ENCODE results near the gene SPTBN5.
A peak's percentile ranks its signal among the peaks of the same experiment; 100 is the strongest.

SPTBN5 gene

DNA sequence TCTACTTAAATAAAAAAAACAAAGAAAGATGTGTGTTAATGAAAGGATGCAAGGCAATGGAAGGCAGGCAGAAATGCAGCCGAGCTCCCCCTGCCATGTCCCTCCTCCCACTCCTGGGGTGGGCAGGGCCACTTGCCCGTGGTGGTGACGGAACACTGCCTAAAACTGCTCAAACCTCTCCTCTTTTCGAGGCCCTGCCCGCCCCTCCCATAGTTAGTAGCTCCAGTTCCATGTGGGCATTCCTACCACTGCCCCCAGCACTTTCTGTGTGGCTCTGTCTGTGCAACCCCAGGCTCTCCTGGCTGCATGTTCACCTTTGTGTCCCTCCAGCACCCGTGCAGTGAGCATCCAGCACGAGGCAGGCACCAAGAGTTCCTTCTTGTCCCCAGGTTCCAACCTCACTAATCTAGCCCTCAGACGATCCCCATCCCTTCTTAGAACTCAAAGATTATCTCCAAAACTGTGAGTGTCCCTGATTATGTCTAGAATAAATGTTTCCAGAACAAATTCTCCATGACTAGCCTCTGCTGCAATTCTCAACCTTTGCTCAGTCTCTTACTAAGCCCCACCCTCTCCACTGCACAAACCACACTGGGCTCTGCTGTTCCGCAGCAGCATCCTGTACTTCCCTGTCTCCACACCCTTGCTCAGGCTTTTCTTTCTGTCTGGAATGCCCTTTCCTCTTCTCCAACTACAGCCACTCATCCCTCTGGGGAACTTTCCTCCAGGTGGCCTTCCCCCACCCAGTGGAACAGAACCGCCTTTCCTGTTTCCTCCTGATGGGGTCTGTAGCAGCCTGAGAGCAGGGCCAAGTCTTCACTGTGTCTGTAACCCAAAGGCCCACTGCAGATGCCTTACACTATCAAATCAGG is 32.6 kb upstream of the SPTBN5 start:
- no peak for DNase-seq

DNA sequence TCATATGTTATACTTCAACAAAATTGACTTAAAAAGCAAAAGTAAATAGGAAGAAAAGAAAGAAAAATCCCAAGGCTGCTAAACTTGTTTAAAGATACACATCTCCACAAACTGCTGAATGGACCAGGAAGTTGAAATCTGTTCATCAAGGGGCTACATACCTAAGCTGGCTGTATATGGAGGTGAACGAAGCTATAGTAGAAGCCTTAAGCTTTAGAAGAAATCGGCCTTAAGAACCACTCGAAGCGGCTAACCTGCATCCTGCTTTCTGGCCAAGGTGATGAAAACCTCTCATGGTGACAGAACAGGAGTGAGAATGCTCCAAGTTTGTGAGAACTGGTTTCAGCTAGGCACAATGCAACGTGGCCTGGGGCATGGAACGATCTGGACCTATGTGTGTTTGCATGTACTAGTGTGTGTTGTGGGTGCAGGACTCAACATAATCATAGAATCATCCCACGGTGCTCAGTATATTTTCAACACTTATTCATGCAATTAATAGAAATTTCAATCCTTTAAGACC is 31.3 kb upstream of the SPTBN5 start:
- no peak for DNase-seq

- DNase-seq = no peak
Observed at GRCh38 chr15:41923401-41923997, 29.6 kb upstream of the SPTBN5 start.

DNA sequence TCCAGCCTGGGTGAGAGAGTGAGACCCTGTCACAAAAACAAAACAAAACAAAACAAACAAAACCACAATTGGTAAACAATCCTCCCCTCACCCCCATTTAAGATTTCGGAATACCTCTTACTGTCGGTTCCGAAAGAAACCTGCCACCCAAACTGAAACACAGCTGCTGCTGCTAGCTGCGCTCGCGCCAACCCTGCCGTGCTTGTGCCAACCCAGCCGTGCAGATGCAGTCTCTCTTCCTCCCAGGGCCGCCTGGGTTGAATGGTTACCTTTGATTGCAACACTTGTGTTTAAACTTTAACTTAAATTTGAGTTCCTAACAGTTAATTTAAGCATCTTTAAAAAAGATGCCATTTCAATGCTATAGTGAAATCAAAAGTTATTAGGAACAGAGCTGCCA is 28.5 kb upstream of the SPTBN5 start:
- DNase-seq = no peak

DNA sequence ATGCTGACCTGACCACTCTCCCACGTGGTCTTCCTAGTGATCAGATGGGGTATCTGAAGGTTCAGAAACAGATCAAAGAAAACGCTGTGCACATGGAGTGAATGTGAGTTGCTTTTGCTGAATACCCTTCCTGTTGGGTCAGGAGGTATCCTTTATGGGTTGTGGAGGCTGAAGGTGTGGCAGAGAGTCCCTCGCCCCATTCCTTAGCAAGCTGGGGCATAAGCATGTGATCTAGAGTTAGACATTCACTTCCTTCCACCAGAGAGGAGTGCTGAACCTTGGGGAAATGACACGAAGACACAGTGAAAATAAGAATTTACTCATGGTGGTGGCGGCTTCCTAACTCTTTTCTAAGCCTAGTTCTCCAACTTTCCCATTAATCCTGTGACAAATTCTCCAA is 27.8 kb upstream of the SPTBN5 start:
- DNase-seq = no peak

DNA sequence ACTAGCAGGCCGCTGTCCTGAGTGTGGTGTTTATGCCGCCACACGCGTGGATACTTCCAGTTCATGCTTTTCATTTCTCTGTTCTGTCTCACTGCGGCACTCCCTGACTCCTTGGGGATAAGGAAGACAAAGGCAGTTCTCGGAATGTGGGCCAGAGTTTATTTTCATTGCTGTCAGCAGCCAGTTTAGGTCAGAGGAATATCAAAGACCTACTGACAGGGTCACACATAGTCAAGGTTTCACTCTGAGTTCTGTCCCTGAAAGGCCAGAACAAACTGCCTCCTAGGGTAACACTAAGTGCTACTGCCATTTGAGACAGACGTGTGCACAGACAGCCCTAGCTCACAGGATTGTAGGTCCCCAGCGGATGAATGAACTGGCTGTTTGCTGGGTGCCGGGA is 27.3 kb upstream of the SPTBN5 start:
- no peak for DNase-seq

DNA sequence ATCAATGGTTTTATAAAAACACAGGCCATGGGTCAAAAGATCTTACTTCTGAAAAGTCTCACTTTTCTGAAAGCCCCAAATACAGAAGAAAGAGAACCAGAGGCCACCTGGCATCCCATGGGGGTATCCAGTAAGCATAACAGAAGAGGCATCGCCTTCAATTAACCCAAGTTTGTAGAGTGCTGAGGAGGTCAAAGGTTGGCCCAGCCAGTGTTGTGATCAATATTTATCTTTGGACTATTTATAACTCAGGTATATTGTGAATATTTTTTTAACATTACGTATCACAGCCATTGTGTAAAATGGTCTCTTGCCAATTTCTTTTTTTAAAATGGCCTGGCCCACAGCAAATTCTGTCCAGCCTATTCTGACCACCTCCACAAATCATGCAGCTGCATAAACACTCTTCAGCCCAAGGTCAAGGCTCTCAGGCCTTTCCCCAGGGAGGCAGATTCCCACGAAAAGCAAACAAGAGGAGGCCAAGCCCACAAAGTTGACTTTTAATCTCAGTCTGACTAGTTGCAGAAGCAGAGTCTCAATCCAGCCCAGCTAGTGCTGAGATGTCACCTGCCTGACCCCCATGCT is 26.2 kb upstream of the SPTBN5 start:
- no peak for DNase-seq

- DNase-seq = no peak
Observed at GRCh38 chr15:41919201-41919820, 25.5 kb upstream of the SPTBN5 start.

DNA sequence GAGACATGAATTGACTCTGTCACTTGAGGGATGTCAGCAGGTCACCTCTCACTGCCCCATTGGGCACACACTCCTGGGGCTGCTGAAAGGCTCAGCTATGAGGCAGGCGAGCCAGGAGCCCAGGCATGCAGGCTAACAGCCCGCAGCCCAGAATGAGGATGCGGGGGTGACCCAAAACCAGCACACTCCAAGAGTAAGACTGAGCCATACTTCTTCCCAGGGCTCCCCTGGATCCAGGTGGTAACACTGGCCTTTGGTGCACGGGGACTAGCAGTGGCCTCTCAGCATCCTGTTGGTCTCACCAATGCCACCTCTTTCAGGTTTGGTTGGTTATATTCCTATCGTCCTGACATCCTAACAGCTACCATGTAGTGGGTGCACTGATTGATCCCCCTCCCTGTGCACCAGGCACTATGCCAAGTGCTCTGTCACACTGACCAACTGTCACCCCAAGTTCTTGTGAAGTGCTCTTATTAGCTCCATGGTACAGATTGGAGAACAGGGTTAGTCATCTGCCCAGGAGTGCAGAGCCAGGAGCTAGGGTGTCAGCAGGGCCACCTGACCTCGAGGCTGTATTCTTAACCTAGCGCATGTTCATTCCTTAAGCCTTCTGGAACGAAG is 24.8 kb upstream of the SPTBN5 start:
- no peak for DNase-seq

DNA sequence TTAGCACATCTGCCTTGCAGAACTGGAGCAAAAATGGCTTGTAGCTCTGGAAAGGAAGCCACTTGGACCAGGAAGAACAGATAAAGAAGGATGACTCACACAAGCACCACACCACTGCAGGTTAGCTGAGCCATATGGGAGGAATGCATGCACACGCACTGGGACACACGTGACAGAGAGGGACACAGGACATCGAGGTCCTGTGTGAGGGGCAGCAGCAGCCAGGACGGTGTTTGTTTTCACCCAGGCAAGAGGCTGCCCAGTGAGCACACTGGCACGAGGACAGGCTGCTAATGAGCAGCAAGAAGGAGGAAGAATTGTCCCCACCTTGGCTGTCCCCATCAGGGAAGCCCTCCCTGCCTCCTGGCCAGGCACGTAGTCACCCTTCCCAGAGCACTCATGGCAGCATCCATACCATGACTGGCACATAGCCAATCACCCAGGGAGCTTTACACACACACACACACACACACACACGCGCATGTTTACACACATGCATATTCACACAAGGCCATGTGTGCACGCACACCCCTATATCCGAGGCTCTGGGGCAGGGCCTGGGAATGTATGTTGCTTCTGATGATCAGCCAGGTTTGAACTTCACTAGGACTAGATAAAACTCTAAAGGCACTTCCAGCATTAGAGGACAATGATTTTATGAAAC is 24.0 kb upstream of the SPTBN5 start:
- DNase-seq = no peak

DNA sequence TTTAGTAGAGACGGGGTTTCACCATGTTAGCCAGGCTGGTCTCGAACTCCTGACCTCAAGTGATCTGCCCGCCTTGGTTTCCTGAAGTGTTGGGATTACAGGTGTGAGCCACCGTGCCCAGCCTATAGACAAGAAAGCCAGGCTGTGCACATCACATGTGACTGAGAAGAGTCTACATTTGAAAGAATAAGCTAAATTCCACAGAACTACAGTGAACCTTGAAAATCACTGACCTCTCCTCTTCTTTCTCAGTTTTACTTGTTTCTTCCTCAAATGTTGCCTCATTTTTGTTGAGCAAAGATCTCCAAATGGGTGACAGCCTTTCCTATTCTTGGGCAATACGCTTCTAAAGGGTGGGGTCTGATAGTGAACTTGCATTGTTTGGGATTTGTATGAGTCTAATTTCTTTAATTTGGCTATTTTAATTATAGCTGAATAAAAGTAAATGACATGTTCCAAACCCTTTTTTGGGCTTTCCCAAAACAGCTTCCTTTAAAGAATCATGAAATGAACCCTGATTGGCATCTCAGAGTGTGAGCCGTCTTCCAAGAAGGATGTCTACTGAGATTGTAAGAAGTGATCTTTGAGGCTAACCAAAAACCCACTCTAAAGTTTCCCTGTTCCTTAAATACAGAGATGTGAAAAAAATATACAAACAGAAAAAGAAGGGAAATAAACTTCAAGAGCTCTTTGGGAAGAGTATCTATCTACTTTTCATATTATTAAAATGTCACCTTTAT is 21.6 kb upstream of the SPTBN5 start:
- no peak for DNase-seq

DNA sequence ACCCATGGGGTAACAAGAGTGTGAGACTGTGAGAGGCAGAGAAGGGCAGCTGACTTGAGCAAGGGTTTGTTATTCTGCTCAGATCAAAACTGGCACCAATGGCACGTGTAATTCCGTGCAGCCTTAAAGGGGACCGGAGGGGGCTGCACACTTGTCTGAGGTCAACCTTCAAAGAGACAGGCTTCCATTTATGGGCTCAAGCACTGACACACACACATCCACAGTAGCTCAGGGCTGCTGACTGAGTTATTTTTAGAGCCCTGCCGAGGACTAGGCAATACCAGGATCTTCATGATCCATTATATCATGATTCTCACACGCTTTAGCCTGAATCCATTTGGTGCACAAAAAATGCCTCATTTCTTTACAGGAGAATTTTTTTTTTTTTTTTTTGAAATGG is 20.6 kb upstream of the SPTBN5 start:
- DNase-seq = no peak

GRCh38 chr15:41913256-41913655 is 19.4 kb upstream of the SPTBN5 start:
- no peak for DNase-seq

DNA sequence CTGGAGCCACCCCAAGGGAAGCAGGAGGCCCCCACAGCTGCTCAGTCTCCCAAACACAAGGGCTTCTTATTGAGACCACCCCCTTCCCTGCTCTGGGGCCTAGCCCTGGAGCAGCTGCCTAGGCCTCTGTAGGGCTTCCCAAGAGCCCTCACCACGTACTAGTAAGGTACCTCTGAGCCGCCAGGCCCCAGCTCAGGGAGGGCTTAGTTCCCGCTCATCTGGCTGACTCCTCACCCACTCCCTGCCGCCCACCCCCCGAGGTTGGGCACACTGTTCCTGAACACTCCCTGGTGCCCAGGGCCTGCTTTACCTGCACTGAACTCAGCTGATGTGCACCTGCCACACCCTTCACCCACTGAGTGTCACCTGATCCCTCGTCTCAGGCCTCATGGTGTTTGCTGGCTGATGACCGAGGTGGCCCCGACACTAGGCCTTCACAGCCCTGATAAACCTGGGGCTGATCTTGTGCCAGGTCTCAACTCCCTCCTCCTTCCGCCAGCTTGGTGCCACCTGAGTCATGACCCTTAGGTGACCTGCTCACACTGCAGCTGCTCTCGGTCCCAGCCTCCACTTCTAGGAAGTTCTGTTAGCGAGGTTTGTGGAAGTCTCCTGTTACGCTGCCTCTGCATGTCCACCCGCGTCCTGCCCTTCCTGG is 18.0 kb upstream of the SPTBN5 start:
- no peak for DNase-seq

GRCh38 chr15:41908736-41909461 is 15.0 kb upstream of the SPTBN5 start:
- no peak for DNase-seq

- no peak for DNase-seq
Observed at GRCh38 chr15:41907141-41907540, 13.3 kb upstream of the SPTBN5 start.

DNA sequence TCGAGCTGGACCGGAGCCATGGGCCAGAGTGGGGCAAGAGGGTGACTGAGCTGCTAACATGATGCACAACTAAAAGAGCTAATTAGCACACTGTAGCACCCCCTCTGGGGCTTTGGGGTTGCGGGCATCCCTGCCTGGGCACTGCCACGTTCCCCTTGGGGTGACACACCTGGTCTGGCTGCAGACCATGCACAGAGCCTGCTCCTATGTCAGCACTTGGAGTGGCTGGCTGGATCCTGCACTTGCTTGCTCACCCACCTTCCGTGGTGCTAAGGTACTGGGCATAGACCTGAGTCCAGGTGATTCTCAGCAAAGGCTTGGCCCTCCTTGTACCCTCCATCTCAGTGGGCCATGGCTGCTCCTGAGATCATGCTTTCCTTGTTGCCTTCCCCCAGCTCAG is 12.8 kb upstream of the SPTBN5 start:
- no peak for DNase-seq

GRCh38 chr15:41905036-41905793 is 11.4 kb upstream of the SPTBN5 start:
- DNase-seq = peak; percentile 37

DNA sequence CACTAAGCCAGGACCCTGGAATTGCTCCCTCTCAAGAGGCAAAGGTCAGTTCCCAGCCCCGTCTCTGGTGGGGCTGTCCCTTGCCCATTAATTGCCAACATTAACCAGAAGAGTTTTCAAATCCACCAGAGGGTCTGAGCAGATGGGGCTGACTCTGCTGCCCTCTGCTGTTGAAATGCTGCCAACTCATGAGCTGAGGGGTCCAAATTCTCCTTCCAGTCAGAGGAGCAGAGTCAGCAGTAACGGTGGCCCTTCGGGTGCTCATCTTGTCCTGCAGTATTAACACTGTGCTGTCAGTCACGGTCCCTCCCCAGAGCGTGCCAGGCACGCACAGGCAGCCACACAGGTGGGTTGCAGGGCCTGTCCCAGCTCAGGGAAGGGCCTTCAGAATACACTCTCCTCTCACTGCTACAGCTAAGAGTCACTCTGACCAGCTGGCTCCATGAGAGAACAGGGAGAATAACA is 10.7 kb upstream of the SPTBN5 start:
- peak; percentile 48 for DNase-seq

GRCh38 chr15:41903782-41904181 is 9.9 kb upstream of the SPTBN5 start:
- no peak for DNase-seq

All from NCI-H2171 (cell line).